Gastroesophageal sphincter (tissue), 4 donors: ENCODE data around the gene TTC39C. TPM values are rescaled to one million over a fixed set of nuclear protein-coding genes. Genes with fewer than 3 reads are reported as not detected.

Experiments used
- ATAC-seq: fragments of 150-250 bp; one replicate; pipeline ENCODE4 v1.9.1; 2016; ENCODE audit warnings: mild to moderate bottlenecking, moderate library complexity
- H3K27ac ChIP-seq, 4 donors: fragments of 200-600 bp; sonication (generic) in 3 of 4; 1 replicate in 3 of 4; 2 replicates in 1 of 4; pipeline ENCODE4 v1.5.1; 2016 to 2019
- H3K27me3 ChIP-seq: fragments of 200-600 bp; sonication (generic); one replicate; pipeline ENCODE4 v1.5.1; 2019
- H3K36me3 ChIP-seq, 2 donors: fragments of 200-600 bp; sonication (generic); one replicate each; pipeline ENCODE4 v1.5.1; 2019; ENCODE audit warnings: control low read depth in 1 of 2
- H3K4me1 ChIP-seq, 3 donors: fragments of 200-600 bp; sonication (generic); 1 replicate in 2 of 3; 2 replicates in 1 of 3; pipeline ENCODE4 v1.5.1; 2016 to 2019; ENCODE audit warnings: control low read depth in 2 of 3
- H3K4me3 ChIP-seq, 2 donors: fragments of 200-600 bp; sonication (generic); one replicate each; pipeline ENCODE4 v1.5.1; 2019; ENCODE audit warnings: mild to moderate bottlenecking in 1 of 2, moderate library complexity in 1 of 2
- H3K9me3 ChIP-seq, 3 donors: fragments of 200-600 bp; sonication (generic); one replicate each; pipeline ENCODE4 v1.5.1; 2017 to 2019; ENCODE audit warnings: control low read depth in 2 of 3
- EP300 ChIP-seq: sonication (generic); formaldehyde crosslinking; IDR thresholded peaks from one replicate; pipeline ENCODE4 v1.6.1; 2017; ENCODE audit warnings: antibody characterized with exemption, mild to moderate bottlenecking
- POLR2A ChIP-seq, 2 donors: fragments of 450-650 bp; IDR thresholded peaks; one replicate each; pipeline ENCODE4 v1.6.1; 2017; ENCODE audit warnings: antibody characterized with exemption in 2 of 2, mild to moderate bottlenecking in 2 of 2, moderate library complexity in 1 of 2
- POLR2AphosphoS5 ChIP-seq: sonication (generic); formaldehyde crosslinking; IDR thresholded peaks from one replicate; pipeline ENCODE4 v1.6.1; 2017; ENCODE audit warnings: antibody characterized with exemption
- WGBS, 2 donors: methylation state at CpG; one replicate each; pipeline ENCODE4 v1.1.5; 2018; ENCODE audit warnings: low coverage in 1 of 2; 5-methylcytosine and 5-hydroxymethylcytosine counted together
- total RNA-seq, 4 donors: library from RNA; depleted of rRNA; stranded (reverse); fragments of >200 nt; gene quantifications; one replicate each; pipeline ENCODE4 v1.1.0, GENCODE V29; 2016
- TF ChIP-seq, protein P1 (sequence below), 4 experiments: fragments of 200-600 bp in 2 of 4; fragments of 450-650 bp in 2 of 4; sonication (generic) in 1 of 4; IDR thresholded peaks; one replicate each; pipeline ENCODE4 v1.5.1; 2017 to 2019; ENCODE audit warnings: antibody characterized with exemption in 4 of 4, mild to moderate bottlenecking in 2 of 4, moderate library complexity in 2 of 4

Gene TTC39C
- total RNA-seq, 4 donors from 2014 or later, result 20.9 to 37.7 (median 33.6) TPM

DNA sequence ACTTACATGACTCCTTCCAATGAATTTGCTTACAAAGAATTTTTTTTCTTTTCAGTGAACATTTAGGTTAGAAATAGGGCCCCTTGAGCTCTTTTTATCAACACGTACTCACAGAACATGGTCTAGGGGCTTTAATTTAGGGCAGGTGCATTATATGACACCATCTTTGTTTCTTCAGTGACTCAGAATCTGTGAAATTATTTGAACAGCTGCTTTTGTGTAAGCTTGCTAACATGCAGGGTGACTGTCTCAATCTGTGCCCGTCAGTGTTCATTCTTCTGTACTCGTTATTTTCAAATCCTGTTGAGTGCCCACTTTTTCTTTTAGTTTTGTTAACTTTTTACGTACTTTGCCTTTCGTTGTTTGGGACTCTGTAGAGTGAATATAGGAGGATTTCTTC is 71.5 kb downstream of the TTC39C start:
- TF ChIP-seq POLR2A (IDR thresholded peaks at IDR 0.05) (no peak), POLR2AphosphoS5 (no peak), EP300 (no peak)
- TF ChIP-seq, protein P1, sequence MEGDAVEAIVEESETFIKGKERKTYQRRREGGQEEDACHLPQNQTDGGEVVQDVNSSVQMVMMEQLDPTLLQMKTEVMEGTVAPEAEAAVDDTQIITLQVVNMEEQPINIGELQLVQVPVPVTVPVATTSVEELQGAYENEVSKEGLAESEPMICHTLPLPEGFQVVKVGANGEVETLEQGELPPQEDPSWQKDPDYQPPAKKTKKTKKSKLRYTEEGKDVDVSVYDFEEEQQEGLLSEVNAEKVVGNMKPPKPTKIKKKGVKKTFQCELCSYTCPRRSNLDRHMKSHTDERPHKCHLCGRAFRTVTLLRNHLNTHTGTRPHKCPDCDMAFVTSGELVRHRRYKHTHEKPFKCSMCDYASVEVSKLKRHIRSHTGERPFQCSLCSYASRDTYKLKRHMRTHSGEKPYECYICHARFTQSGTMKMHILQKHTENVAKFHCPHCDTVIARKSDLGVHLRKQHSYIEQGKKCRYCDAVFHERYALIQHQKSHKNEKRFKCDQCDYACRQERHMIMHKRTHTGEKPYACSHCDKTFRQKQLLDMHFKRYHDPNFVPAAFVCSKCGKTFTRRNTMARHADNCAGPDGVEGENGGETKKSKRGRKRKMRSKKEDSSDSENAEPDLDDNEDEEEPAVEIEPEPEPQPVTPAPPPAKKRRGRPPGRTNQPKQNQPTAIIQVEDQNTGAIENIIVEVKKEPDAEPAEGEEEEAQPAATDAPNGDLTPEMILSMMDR (IDR thresholded peaks at IDR 0.05), result no peak
- no peaks in the 10 kb centered on the region for H3K27me3 ChIP-seq
- no peaks in the 10 kb centered on the region for H3K9me3 ChIP-seq
- 67 to 74% methylated on average over 4 to 5 of the region's 5 CpGs for WGBS, 2 donors
- H3K27ac ChIP-seq, result no peak overlapping the region
- no peak overlapping the region for H3K4me3 ChIP-seq
- H3K36me3 ChIP-seq, result peaks cover 0 to 37% of the 10 kb centered on the region in 2 donors
- ATAC-seq, result no peak
- peaks cover 0 to 8% (median 0%) of the 10 kb centered on the region in 3 donors for H3K4me1 ChIP-seq

DNA sequence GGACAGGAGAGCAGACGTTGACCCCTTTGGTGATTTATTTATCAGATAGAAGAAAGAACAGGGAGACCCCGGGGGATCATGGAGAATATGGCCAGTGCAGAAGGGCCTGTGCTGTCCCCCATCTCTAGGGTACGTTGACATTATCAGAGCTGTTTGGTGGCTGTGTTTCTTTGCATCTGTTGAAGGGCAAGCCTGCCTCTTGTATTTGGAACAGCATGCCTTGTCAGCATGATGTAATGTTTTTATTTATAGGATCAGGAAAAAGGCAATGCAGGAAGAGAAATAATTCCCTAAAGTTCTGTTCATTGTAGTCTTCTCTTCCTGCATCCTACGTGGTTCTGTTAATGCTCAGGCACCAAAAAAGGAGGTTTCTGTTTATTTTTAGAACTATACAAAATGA is 74.5 kb downstream of the TTC39C start:
- Histone ChIP-seq H3K36me3 (peaks cover 0 to 28% of the 10 kb centered on the region in 2 donors), H3K27ac (no peak overlapping the region), H3K9me3 (no peaks in the 10 kb centered on the region), H3K27me3 (no peaks in the 10 kb centered on the region), H3K4me3 (no peak overlapping the region), H3K4me1 (peaks cover 0 to 8% (median 0%) of the 10 kb centered on the region in 3 donors)
- no peak for TF ChIP-seq POLR2AphosphoS5
- TF ChIP-seq POLR2A (IDR thresholded peaks at IDR 0.05), result no peak
- TF ChIP-seq, protein P1 (IDR thresholded peaks at IDR 0.05), result no peak
- no peak for TF ChIP-seq EP300
- 0 to 13% methylated on average over 1 of the region's 4 CpGs for WGBS, 2 donors
- ATAC-seq, result no peak

DNA sequence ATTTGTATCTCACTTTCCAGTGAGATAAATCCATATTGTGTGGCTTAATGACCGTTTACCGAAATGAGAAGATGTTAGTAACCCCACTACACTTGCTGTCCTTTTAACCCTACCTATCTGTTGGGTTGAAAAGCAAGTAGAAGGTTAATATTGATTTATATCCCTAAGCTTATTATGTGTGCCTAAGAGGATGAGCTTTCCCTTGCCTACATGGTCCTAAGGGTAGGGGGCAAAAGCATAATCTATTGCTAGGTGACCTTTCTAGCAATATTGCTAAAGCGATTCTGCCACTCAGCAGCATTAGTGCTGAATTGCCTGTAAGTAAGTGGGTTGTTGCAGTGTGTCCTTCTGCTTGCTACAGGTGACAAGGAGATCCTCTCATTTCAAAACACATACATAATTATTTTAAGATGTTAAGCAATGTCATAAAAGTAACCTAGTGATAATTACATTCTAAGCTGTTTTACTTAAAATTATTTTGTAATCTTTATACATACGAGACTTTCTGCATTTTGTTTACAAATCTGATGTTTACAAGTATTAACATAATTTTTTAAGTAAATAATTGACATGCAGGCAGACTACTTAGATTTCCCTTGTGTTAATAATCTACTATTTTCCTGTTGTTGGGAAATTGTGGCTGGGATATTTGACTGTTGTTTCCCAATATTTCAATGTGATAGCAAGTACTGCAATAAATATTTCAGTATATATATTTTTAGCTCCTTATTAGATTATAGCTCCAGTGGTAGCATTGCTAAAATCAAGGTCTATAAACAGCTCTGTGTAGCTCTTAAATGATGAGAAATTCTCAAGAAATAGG is 75.2 kb downstream of the TTC39C start:
- WGBS, 2 donors, result 61 to 75% methylated on average over 3 to 4 of the region's 4 CpGs
- ATAC-seq, result no peak
- H3K4me3 ChIP-seq, result no peak overlapping the region
- H3K36me3 ChIP-seq, result peaks cover 0 to 28% of the 10 kb centered on the region in 2 donors
- H3K27me3 ChIP-seq, result no peaks in the 10 kb centered on the region
- peaks cover 0 to 8% (median 0%) of the 10 kb centered on the region in 3 donors for H3K4me1 ChIP-seq
- H3K27ac ChIP-seq, result no peak overlapping the region
- H3K9me3 ChIP-seq, result no peaks in the 10 kb centered on the region
- TF ChIP-seq EP300, result no peak

DNA sequence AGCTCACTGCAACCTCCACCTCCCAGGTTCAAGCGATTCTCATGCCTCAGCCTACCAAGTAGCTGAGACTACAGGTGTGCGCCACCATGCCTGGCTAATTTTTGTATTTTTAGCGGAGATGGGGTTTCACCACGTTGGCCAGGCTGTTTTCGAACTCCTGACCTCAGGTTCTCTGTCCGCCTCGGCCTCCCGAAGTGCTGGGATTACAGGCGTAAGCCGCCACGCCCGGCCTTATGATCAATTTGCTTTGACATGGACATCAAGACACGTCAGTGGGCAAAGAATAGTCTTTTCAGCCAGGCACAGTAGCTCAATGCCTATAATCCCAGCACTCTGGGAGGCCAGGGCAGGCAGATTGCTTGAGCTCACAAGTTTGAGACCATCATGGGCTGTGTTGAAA is 76.3 kb downstream of the TTC39C start:
- no peak for ATAC-seq
- 93 to 100% methylated on average over 4 to 11 of the region's 13 CpGs for WGBS, 2 donors

DNA sequence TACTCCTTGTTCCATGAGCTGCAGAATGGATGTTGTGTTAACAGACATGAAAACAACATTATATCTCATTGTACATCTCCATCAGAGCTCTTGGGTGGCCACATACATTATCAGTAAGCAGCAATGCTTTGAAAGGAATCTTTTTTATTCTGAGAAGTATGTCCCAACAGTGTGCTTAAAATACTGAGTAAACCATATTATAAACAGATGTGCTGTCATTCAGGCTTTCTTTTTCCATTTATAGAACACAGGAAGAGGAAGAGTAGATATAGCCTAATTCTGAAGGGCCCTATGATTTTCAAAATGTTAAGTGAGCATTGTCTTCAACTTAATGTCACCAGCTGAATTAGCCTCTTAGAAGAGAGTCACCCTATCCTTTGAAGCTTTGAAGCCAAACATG is 80.0 kb downstream of the TTC39C start:
- no peaks in the 10 kb centered on the region for H3K27me3 ChIP-seq
- no peak for ATAC-seq
- no peaks in the 10 kb centered on the region for H3K4me1 ChIP-seq
- H3K9me3 ChIP-seq, result peaks cover 0 to 11% (median 0%) of the 10 kb centered on the region in 3 donors
- no peak for TF ChIP-seq EP300
- TF ChIP-seq, protein P1 (IDR thresholded peaks at IDR 0.05), result no peak
- no peak for TF ChIP-seq POLR2AphosphoS5
- TF ChIP-seq POLR2A (IDR thresholded peaks at IDR 0.05), result no peak
- H3K27ac ChIP-seq, result no peak overlapping the region
- no peak overlapping the region for H3K4me3 ChIP-seq
- peaks cover 0 to 35% of the 10 kb centered on the region in 2 donors for H3K36me3 ChIP-seq

More for the DNA sequence above, 76.3 kb downstream of the TTC39C start:
- Histone ChIP-seq H3K4me3 (no peak overlapping the region), H3K4me1 (peaks cover 0 to 8% (median 0%) of the 10 kb centered on the region in 3 donors), H3K27me3 (no peaks in the 10 kb centered on the region), H3K27ac (no peak overlapping the region), H3K9me3 (no peaks in the 10 kb centered on the region), H3K36me3 (peaks cover 0 to 31% of the 10 kb centered on the region in 2 donors)
- TF ChIP-seq, protein P1 (IDR thresholded peaks at IDR 0.05), result no peak
- no peak for TF ChIP-seq EP300
- no peak for TF ChIP-seq POLR2AphosphoS5
- no peak for TF ChIP-seq POLR2A (IDR thresholded peaks at IDR 0.05)
